ENCODE data around the gene KRTAP15-1. TPM values are rescaled to one million over a fixed set of nuclear protein-coding genes. Genes with fewer than 3 reads are reported as not detected.

Gene KRTAP15-1
- total RNA-seq, 1 experiment from 2014 or later: not detected

- no TSS peak for BruUV-seq (replicated peaks)
- Histone ChIP-seq H3K4me3 (replicated peaks in 1 of 2; ENCODE audit: low read depth in 1 of 2, low read length in 2 of 2) (no peak overlapping the region), H3K9me2 (ENCODE audit: insufficient read depth) (no peaks in the 10 kb centered on the region), H3K27me3 (ENCODE audit: insufficient read depth, low read length) (no peaks in the 10 kb centered on the region), H3K36me3 (ENCODE audit: control insufficient read depth in 1 of 2, insufficient read depth in 2 of 2, low read length in 2 of 2) (no peaks in the 10 kb centered on the region), H3K4me2 (ENCODE audit: low read length) (no peak overlapping the region), H4K20me1 (ENCODE audit: insufficient read depth) (no peaks in the 10 kb centered on the region), H3K9ac (ENCODE audit: low read length) (no peak overlapping the region), H3K4me1 (ENCODE audit: control insufficient read depth in 1 of 2, insufficient read depth in 2 of 2, low read length in 2 of 2) (no peaks in the 10 kb centered on the region), H3K79me2 (ENCODE audit: insufficient read depth, low read length) (no peaks in the 10 kb centered on the region), H3K9me3 (ENCODE audit: control insufficient read depth in 1 of 2, insufficient read depth in 1 of 2, low read depth in 1 of 2, low read length in 2 of 2) (peaks cover under 1 to 23% of the 10 kb centered on the region in 2 experiments; a peak in 3 of 4 replicates), H2AFZ (ENCODE audit: low read depth, low read length, poor library complexity, severe bottlenecking) (no peak overlapping the region), H3K27ac (ENCODE audit: low read depth, low read length) (no peak overlapping the region)
- no peak for DNase-seq (ENCODE audit: low read depth, low spot score)
- intact Hi-C loops (cut with micrococcal nuclease): no loop called here
- RAD21 ChIA-PET (ENCODE audit: low non-redundant PET in 1 of 2, low total read pairs in 2 of 2, uncharacterized antibody in 2 of 2, unreplicated experiment in 2 of 2): no interaction called here
- ATAC-seq: no peak
- CTCF ChIA-PET: no interaction called here
- POLR2A ChIA-PET: no interaction called here
- TF ChIP-seq EZH2phosphoT487 (IDR thresholded peaks at IDR 0.05; ENCODE audit: borderline replicate concordance) (no peak), ZFX (IDR thresholded peaks at IDR 0.05) (no peak), ATF3 (IDR thresholded peaks at IDR 0.05) (no peak), SP1 (IDR thresholded peaks at IDR 0.05; ENCODE audit: low read depth) (no peak), ELF1 (IDR thresholded peaks at IDR 0.05; ENCODE audit: borderline replicate concordance, low read depth) (no peak), MAX (IDR thresholded peaks at IDR 0.05) (no peak), EGR1 (IDR thresholded peaks at IDR 0.05; ENCODE audit: low read depth) (no peak), POLR2AphosphoS5 (IDR thresholded peaks at IDR 0.05; ENCODE audit: low read depth, low read length) (no peak), ZBTB33 (IDR thresholded peaks at IDR 0.05; ENCODE audit: extremely low read depth, insufficient replicate concordance, low read length) (no peak), REST (IDR thresholded peaks at IDR 0.05; ENCODE audit: low read depth) (no peak), TCF7L2 (IDR thresholded peaks at IDR 0.05; ENCODE audit: borderline replicate concordance, extremely low read depth, insufficient read depth, insufficient read length) (no peak)
Observed at GRCh38 chr21:30468900-30469714, 29.0 kb downstream of the KRTAP15-1 start.
